Activated CD4-positive, alpha-beta T cell treated with anti-CD3 and anti-CD28 coated beads, Interleukin-2, amount 10 ng/mL, durations not matched to agents 7 days and 5 days (primary cell): ENCODE results near the gene FAM20C. TPM values are rescaled to one million over a fixed set of nuclear protein-coding genes. Genes with fewer than 3 reads are reported as not detected.

Source experiments
- CTCF ChIA-PET: fragments of 350-600 bp; sonication (Branson Sonifier 250); formaldehyde crosslinking; loops from one replicate; lab custom pipeline; 2021; ENCODE audit warnings: antibody characterized with exemption; lab: Charles Lee
- POLR2A ChIA-PET: fragments of 350-600 bp; sonication (Branson Sonifier 250); formaldehyde crosslinking; loops from one replicate; lab custom pipeline; 2021; ENCODE audit warnings: antibody characterized with exemption; lab: Charles Lee
- DNase-seq: peaks from one replicate; pipeline ENCODE4 v3.0.0-alpha.2; 2020
- H3K27ac Mint-ChIP-seq: one replicate; pipeline ENCODE4 v1.8.0; 2021; ENCODE audit warnings: mild to moderate bottlenecking, moderate library complexity, mixed read lengths
- H3K27me3 Mint-ChIP-seq: one replicate; pipeline ENCODE4 v1.8.0; 2021; ENCODE audit warnings: mixed read lengths
- H3K36me3 Mint-ChIP-seq: one replicate; pipeline ENCODE4 v1.8.0; 2021; ENCODE audit warnings: low read depth, mixed read lengths
- H3K4me1 Mint-ChIP-seq: one replicate; pipeline ENCODE4 v1.8.0; 2021; ENCODE audit warnings: mixed read lengths
- H3K4me3 Mint-ChIP-seq: one replicate; pipeline ENCODE4 v1.8.0; 2021; ENCODE audit warnings: mild to moderate bottlenecking, moderate library complexity, mixed read lengths
- H3K9me3 Mint-ChIP-seq: one replicate; pipeline ENCODE4 v1.8.0; 2021; ENCODE audit warnings: mixed read lengths
- total RNA-seq, 2 experiments: library from RNA; stranded (reverse); gene quantifications; one replicate each; pipeline ENCODE4 v1.2.3, GENCODE V29; 2021

The FAM20C gene
- total RNA-seq, 2 experiments from 2014 or later = 0.29 to 0.47 TPM

GRCh38 chr7:213324-213993 lies 21.1 kb downstream of the FAM20C start:
- H3K27ac Mint-ChIP-seq = no peak overlapping the region
- no peak for DNase-seq
- H3K9me3 Mint-ChIP-seq = no peaks in the 10 kb centered on the region
- CTCF ChIA-PET = no interaction called here
- H3K4me1 Mint-ChIP-seq = no peaks in the 10 kb centered on the region
- no peak overlapping the region for H3K4me3 Mint-ChIP-seq
- H3K27me3 Mint-ChIP-seq = no peaks in the 10 kb centered on the region
- POLR2A ChIA-PET = no interaction called here
- H3K36me3 Mint-ChIP-seq = no peaks in the 10 kb centered on the region

GRCh38 chr7:214410-215212 lies 22.2 kb downstream of the FAM20C start:
- no peak for DNase-seq
- Mint-ChIP-seq H3K4me3 (no peak overlapping the region), H3K27me3 (no peaks in the 10 kb centered on the region), H3K9me3 (no peaks in the 10 kb centered on the region), H3K36me3 (no peaks in the 10 kb centered on the region), H3K27ac (no peak overlapping the region), H3K4me1 (no peaks in the 10 kb centered on the region)
- ChIA-PET CTCF (no interaction called here), POLR2A (no interaction called here)

DNA sequence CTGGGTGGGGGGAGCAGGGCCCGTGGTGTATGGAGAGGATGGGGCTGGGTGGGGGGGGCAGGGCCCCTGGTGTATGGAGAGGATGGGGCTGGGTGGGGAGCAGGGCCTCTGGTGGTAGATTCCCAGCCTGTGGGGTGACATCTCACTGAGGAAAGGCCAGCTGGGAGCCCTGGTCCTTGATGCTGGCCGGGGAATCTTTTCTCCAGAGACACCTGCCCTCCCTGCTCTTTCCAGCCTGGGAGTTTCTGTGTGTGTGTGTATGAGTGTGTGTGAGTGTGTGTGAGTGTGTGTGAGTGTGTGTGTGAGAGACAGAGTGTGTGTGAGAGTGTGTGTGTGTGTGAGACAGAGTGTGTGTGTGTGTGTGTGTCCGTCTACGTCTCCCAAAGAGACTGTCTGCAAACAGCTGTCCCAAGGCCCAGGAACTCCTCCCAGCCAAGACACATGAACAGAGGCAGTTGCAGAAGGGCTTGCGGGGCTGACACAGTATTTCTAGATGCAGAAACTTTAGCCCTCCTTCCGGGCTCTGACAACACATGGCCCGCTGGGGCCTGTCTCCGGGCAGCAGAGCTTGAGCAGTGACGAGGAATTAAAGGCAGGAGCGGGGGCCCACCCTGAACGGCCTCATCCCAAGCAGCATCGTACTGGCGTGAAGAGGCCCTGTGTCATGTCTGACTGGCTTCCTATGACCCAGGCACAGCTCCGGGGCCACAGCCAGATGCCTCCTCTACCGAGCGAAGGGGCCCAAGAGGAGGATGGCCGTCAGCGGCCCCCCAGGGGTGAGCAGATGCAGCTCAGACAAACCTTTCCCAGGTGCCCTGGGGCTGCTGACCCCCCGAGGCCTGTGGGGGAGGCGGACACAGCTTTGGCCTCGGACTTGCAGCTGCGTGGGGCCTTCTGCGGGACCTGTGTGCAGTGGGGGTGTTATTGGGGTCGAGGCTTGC lies 24.3 kb downstream of the FAM20C start:
- Mint-ChIP-seq H3K9me3 (no peaks in the 10 kb centered on the region), H3K27ac (no peak overlapping the region), H3K4me3 (no peak overlapping the region)

DNA sequence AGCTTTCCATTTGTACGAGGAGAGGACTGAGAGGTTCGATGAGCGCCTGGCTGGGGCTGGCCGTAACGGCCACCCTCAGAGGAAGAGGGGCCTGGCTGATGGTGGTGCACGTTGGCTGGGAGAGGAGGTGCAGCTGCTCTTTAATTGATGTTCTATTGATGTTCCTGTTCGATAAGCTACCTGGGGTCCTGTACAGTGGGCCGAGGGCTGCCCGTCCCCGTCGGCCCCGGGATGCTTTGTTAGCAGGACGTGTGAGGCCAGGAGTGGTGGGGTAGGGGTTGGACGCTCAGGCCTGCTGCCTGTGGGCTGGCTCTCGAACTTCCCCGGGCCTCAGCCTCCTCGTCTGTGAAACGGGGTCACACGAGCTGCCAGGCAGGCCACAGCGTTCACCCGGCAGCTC lies 25.4 kb downstream of the FAM20C start:
- CTCF ChIA-PET = interaction anchor here (1.0 kb wide), 1 partner anchor 9 kb away, joined by 3 read pairs; no protein-coding TSS in a partner anchor
- no peak overlapping the region for H3K27ac Mint-ChIP-seq
- H3K4me3 Mint-ChIP-seq = no peak overlapping the region
- no peaks in the 10 kb centered on the region for H3K9me3 Mint-ChIP-seq
- H3K27me3 Mint-ChIP-seq = no peaks in the 10 kb centered on the region
- no peak for DNase-seq
- no peaks in the 10 kb centered on the region for H3K4me1 Mint-ChIP-seq
- no peaks in the 10 kb centered on the region for H3K36me3 Mint-ChIP-seq
- POLR2A ChIA-PET = no interaction called here

More for the DNA sequence above, 24.3 kb downstream of the FAM20C start:
- ChIA-PET POLR2A (no interaction called here), CTCF (no interaction called here)
- H3K4me1 Mint-ChIP-seq = no peaks in the 10 kb centered on the region
- no peak for DNase-seq
- no peaks in the 10 kb centered on the region for H3K36me3 Mint-ChIP-seq
- no peaks in the 10 kb centered on the region for H3K27me3 Mint-ChIP-seq

- CTCF ChIA-PET = interaction anchor here (1.0 kb wide), 1 partner anchor 10 kb away, joined by 3 read pairs; no protein-coding TSS in a partner anchor
- no peak overlapping the region for H3K27ac Mint-ChIP-seq
- POLR2A ChIA-PET = no interaction called here
- no peaks in the 10 kb centered on the region for H3K27me3 Mint-ChIP-seq
- DNase-seq = no peak
- H3K4me3 Mint-ChIP-seq = no peak overlapping the region
- H3K4me1 Mint-ChIP-seq = no peaks in the 10 kb centered on the region
- no peaks in the 10 kb centered on the region for H3K36me3 Mint-ChIP-seq
- H3K9me3 Mint-ChIP-seq = no peaks in the 10 kb centered on the region
Observed at GRCh38 chr7:218316-218715, 25.9 kb downstream of the FAM20C start.

GRCh38 chr7:218896-219580 lies 26.7 kb downstream of the FAM20C start:
- no peak for DNase-seq
- Mint-ChIP-seq H3K36me3 (no peaks in the 10 kb centered on the region), H3K27ac (no peak overlapping the region), H3K4me3 (no peak overlapping the region), H3K9me3 (no peaks in the 10 kb centered on the region), H3K4me1 (no peaks in the 10 kb centered on the region), H3K27me3 (no peaks in the 10 kb centered on the region)
- ChIA-PET CTCF (no interaction called here), POLR2A (no interaction called here)

DNA sequence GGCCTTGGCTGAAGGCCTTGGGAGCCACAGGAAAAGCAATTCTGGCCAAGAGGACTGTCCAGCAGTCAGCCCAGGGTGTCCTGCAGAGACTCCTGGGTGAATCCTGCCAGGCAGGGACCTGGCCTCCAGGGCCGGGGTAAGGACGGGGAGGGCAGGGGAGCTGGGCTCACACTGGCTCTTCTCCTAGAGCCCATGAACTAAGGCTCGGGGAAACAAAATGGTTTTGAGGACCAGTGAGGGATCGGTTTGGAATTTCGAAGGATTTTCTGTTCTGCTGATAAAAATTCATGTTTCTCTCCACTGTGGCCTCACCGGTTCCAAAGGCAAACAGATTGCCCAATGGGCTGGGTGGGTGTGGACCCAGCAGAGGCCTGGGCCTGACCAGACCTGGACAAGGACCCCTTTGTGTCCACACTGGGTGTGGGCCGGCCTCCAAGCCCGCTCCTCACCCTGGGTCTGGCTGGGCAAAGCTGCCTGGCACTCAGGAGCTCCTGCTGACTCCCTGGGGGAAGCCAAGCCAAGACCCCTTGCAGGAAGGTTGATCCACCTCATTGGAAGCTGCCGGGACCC lies 27.3 kb downstream of the FAM20C start:
- no peak overlapping the region for H3K27ac Mint-ChIP-seq
- POLR2A ChIA-PET = no interaction called here
- H3K9me3 Mint-ChIP-seq = no peaks in the 10 kb centered on the region
- DNase-seq = no peak
- no peaks in the 10 kb centered on the region for H3K4me1 Mint-ChIP-seq
- H3K36me3 Mint-ChIP-seq = no peaks in the 10 kb centered on the region
- CTCF ChIA-PET = no interaction called here
- H3K27me3 Mint-ChIP-seq = no peaks in the 10 kb centered on the region
- H3K4me3 Mint-ChIP-seq = no peak overlapping the region

DNA sequence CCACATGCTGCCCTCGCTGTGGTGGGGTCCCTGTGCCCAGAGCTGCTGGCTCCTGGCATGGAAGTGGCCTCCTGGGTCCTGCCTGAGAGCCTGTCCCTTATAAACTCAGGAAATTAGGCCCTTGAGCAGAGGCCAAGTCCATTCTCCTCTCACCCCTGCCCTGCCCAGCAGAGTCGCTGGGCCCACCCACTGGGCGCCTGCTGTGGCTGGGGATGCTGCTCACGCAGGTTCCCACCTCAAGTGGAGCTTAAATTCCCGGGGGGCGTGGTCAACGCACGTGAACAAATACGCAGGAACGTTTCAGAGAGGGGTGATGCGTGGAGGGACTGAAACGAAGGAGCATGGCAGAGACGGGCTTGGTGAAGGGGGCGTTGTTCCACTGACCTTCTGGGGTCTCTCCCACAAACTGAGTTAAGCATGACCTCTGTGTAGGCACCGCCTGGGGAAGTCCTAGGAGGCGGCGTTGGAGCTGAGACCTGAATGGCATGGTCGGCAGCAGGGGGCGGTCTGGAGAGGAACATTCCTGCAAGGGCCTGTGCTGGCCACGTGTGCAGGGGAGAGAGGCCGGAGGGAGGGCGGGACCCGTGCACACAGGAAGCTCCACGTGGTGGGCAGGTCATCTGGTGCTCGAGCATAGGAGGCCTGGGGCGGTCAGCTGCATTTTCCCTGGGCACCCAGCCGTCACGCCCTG lies 27.9 kb downstream of the FAM20C start:
- Mint-ChIP-seq H3K36me3 (no peaks in the 10 kb centered on the region), H3K9me3 (no peaks in the 10 kb centered on the region), H3K27ac (no peak overlapping the region), H3K4me1 (no peaks in the 10 kb centered on the region), H3K27me3 (no peaks in the 10 kb centered on the region), H3K4me3 (no peak overlapping the region)
- ChIA-PET POLR2A (no interaction called here), CTCF (no interaction called here)
- DNase-seq = no peak

- DNase-seq = no peak
- Mint-ChIP-seq H3K4me3 (no peak overlapping the region), H3K9me3 (no peaks in the 10 kb centered on the region), H3K27ac (no peak overlapping the region), H3K36me3 (no peaks in the 10 kb centered on the region), H3K27me3 (no peaks in the 10 kb centered on the region), H3K4me1 (no peaks in the 10 kb centered on the region)
- POLR2A ChIA-PET = no interaction called here
- CTCF ChIA-PET = no interaction called here
Observed at GRCh38 chr7:221978-222715, 29.8 kb downstream of the FAM20C start.

- no peak for DNase-seq
- ChIA-PET CTCF (no interaction called here), POLR2A (no interaction called here)
- Mint-ChIP-seq H3K36me3 (no peaks in the 10 kb centered on the region), H3K4me3 (no peak overlapping the region), H3K27ac (no peak overlapping the region), H3K9me3 (no peaks in the 10 kb centered on the region), H3K27me3 (no peaks in the 10 kb centered on the region), H3K4me1 (no peaks in the 10 kb centered on the region)
Observed at GRCh38 chr7:222716-223041, 30.3 kb downstream of the FAM20C start.

DNA sequence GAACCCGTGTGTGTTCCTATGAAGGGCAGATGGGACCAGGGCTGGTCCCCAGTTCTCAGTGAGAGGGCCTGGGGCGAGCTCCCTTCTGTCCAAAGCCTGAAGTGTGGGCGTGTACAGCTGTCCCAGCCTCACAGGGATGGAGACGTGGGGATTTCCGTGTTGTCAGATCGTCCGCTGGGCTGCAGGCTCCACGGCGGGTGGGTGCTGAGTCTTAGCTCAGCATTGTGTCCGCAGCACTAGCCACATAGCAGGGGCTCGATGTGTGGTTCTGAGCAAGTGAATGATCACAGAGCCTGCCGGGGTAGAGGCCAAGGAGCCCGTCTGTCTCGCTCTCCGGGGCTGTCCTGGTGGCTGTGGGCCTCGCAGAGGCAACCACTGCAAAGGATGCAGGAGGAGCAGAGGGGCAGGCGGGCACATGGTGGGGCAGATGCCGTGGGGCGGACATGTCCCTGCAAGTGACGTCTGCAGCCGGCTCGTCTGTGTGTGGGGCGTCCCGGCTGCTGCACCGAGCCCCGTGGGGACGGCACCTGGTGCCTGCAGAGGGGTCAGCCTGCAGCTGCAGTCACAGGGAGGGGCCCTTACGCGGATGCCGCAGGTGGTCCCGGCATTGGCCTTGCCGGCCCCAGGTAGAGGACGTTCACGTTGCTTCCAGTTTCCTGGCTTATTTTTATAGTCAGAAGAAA lies 30.9 kb downstream of the FAM20C start:
- Mint-ChIP-seq H3K4me3 (no peak overlapping the region), H3K4me1 (no peaks in the 10 kb centered on the region), H3K27ac (no peak overlapping the region), H3K36me3 (no peaks in the 10 kb centered on the region), H3K9me3 (no peaks in the 10 kb centered on the region), H3K27me3 (no peaks in the 10 kb centered on the region)
- POLR2A ChIA-PET = no interaction called here
- CTCF ChIA-PET = no interaction called here
- no peak for DNase-seq
